Activated gamma-delta T cell treated with anti-CD3 and anti-CD28 coated beads, Interleukin-2, amount 50 U/mL, for 16 hours (primary cell): ENCODE results near the gene SATB2.

Experiments
- DNase-seq: peaks from one replicate; pipeline ENCODE4 v3.0.0-alpha.2; 2020; ENCODE audit warnings: low read depth

SATB2 gene

GRCh38 chr2:199325881-199326280, 131.9 kb downstream of the SATB2 start:
- no peak for DNase-seq

- DNase-seq = no peak
Observed at GRCh38 chr2:199322151-199322550, 135.6 kb downstream of the SATB2 start.

GRCh38 chr2:199317646-199318045, 140.1 kb downstream of the SATB2 start:
- no peak for DNase-seq

- DNase-seq = no peak
Observed at GRCh38 chr2:199316851-199317250, 140.9 kb downstream of the SATB2 start.

- no peak for DNase-seq
Observed at GRCh38 chr2:199315299-199316179, 142.2 kb downstream of the SATB2 start.

- no peak for DNase-seq
Observed at GRCh38 chr2:199312931-199313330, 144.8 kb downstream of the SATB2 start.

GRCh38 chr2:199310771-199311585, 146.8 kb downstream of the SATB2 start:
- DNase-seq = no peak

GRCh38 chr2:199309973-199310372, 147.8 kb downstream of the SATB2 start:
- no peak for DNase-seq

GRCh38 chr2:199309411-199309810, 148.3 kb downstream of the SATB2 start:
- DNase-seq = no peak

- DNase-seq = no peak
Observed at GRCh38 chr2:199308567-199308966, 149.2 kb downstream of the SATB2 start.

- DNase-seq = no peak
Observed at GRCh38 chr2:199307461-199307860, 150.3 kb downstream of the SATB2 start.

- no peak for DNase-seq
Observed at GRCh38 chr2:199306116-199306515, 151.6 kb downstream of the SATB2 start.

GRCh38 chr2:199303728-199304177, 154.0 kb downstream of the SATB2 start:
- no peak for DNase-seq

GRCh38 chr2:199302851-199303250, 154.9 kb downstream of the SATB2 start:
- no peak for DNase-seq

GRCh38 chr2:199288424-199288823, 169.3 kb downstream of the SATB2 start:
- DNase-seq = no peak

GRCh38 chr2:199282309-199282708, 175.4 kb downstream of the SATB2 start:
- no peak for DNase-seq

GRCh38 chr2:199279146-199279545, 178.6 kb downstream of the SATB2 start:
- no peak for DNase-seq

GRCh38 chr2:199278099-199278498, 179.6 kb downstream of the SATB2 start:
- DNase-seq = no peak

- no peak for DNase-seq
Observed at GRCh38 chr2:199273042-199273511, 184.7 kb downstream of the SATB2 start.

- DNase-seq = no peak
Observed at GRCh38 chr2:199261936-199262335, 195.8 kb downstream of the SATB2 start.

- DNase-seq = no peak
Observed at GRCh38 chr2:199261239-199261638, 196.5 kb downstream of the SATB2 start.

GRCh38 chr2:199259671-199260070, 198.1 kb downstream of the SATB2 start:
- no peak for DNase-seq

- no peak for DNase-seq
Observed at GRCh38 chr2:199258291-199258690, 199.4 kb downstream of the SATB2 start.
